GM21825 (cell line): ENCODE results near the gene GNAS.
"Not testable (repeated sequence)": the region's sequence is repeated elsewhere in the genome, so short reads cannot be mapped to it uniquely, and the experiment has no call there.

ENCODE experiments used
- ATAC-seq: cut with Tn5 transposase; IDR thresholded peaks from one replicate; pipeline ENCODE4 v1.9.1; 2021; ENCODE audit warnings: mild to moderate bottlenecking, moderate library complexity; ENCODE audit not compliant: unreplicated experiment

GNAS gene

GRCh38 chr20:58921564-58921963, 69.0 kb downstream of the GNAS start:
- no peak for ATAC-seq

- no peak for ATAC-seq
Observed at GRCh38 chr20:58922036-58922435, 69.5 kb downstream of the GNAS start.

GRCh38 chr20:58923117-58923712, 70.7 kb downstream of the GNAS start:
- no peak for ATAC-seq

- no peak for ATAC-seq
Observed at GRCh38 chr20:58926802-58927489, 74.4 kb downstream of the GNAS start.

- ATAC-seq: no peak
Observed at GRCh38 chr20:58927490-58928061, 75.1 kb downstream of the GNAS start.

GRCh38 chr20:58930496-58930895, 78.0 kb downstream of the GNAS start:
- ATAC-seq: no peak

- no peak for ATAC-seq
Observed at GRCh38 chr20:58932170-58932569, 79.7 kb downstream of the GNAS start.

GRCh38 chr20:58938078-58938477, 85.6 kb downstream of the GNAS start:
- no peak for ATAC-seq

- no peak for ATAC-seq
Observed at GRCh38 chr20:58938541-58938940, 86.0 kb downstream of the GNAS start.

- ATAC-seq: no peak
Observed at GRCh38 chr20:58941471-58941870, 89.0 kb downstream of the GNAS start.

- no peak for ATAC-seq
Observed at GRCh38 chr20:58942549-58942948, 90.0 kb downstream of the GNAS start.

- ATAC-seq: no peak
Observed at GRCh38 chr20:58944610-58945009, 92.1 kb downstream of the GNAS start.

GRCh38 chr20:58945965-58946631, 93.6 kb downstream of the GNAS start:
- no peak for ATAC-seq

GRCh38 chr20:58947797-58948388, 95.4 kb downstream of the GNAS start:
- not testable (repeated sequence) for ATAC-seq

- no peak for ATAC-seq
Observed at GRCh38 chr20:58950603-58951002, 98.1 kb downstream of the GNAS start.

GRCh38 chr20:58953050-58953449, 100.5 kb downstream of the GNAS start:
- ATAC-seq: no peak

- no peak for ATAC-seq
Observed at GRCh38 chr20:58956078-58956477, 103.6 kb downstream of the GNAS start.

GRCh38 chr20:58959652-58960051, 107.1 kb downstream of the GNAS start:
- no peak for ATAC-seq
